Activated T-cell treated with anti-CD3 and anti-CD28 coated beads for 4 hours (primary cell): ENCODE measurements around the gene ZNF513.
A peak's percentile ranks its signal among the peaks of the same experiment; 100 is the strongest.
"Not testable (repeated sequence)": the region's sequence is repeated elsewhere in the genome, so short reads cannot be mapped to it uniquely, and the experiment has no call there.

Experiments
- DNase-seq: peaks from one replicate; pipeline ENCODE4 v3.0.0-alpha.2; 2020

ZNF513 gene, protein sequence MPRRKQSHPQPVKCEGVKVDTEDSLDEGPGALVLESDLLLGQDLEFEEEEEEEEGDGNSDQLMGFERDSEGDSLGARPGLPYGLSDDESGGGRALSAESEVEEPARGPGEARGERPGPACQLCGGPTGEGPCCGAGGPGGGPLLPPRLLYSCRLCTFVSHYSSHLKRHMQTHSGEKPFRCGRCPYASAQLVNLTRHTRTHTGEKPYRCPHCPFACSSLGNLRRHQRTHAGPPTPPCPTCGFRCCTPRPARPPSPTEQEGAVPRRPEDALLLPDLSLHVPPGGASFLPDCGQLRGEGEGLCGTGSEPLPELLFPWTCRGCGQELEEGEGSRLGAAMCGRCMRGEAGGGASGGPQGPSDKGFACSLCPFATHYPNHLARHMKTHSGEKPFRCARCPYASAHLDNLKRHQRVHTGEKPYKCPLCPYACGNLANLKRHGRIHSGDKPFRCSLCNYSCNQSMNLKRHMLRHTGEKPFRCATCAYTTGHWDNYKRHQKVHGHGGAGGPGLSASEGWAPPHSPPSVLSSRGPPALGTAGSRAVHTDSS

DNA sequence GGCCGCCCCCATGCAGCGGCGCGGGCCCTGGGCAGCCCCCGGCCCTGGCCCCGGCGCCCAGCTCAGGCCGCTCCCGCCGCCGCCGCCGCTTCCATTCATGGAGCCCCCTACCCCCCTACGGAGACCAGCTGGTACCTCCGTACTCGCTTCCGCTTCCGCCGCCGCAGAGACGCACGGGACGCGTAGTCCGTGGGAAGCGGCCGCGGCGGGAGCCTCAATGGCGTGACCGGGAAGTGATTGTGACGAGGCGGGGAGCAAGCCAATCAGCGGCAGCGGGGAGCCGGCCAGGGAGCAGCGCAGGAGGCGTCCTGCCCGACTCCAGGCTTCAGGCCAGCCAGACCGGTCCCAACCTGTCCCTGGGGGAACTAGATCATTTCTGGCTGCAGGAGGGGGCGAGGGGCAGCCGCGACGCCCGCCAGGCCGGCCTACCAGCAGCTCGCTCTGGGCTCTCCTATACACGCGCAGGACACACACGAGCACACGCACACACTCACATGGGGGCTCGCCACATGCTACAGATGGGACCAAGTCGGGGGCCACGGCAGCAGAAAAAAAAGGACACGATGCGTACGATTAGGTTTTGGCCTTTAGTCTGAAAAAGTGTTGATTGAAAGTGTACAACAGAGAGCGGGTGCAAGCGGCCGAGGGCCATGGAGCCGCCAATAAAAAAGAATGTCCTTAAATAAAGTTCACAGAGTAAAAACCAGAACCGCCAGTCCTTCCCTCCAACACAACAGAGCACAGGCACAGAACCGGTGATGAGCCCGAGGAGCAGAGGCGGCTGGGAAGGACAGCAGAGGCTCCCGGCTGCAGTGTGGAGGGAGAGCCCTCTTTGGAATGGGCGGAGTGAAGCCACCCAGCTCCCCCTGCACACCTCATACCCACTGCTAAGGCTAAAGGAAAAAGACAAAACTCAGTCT lies at the start of gene ZNF513:
TSS of gene ZNF513 (minus strand) at position 109 of the 920 bp plus-strand sequence. CDS start 208 bp downstream, outside the sequence.
- DNase-seq, result peak; percentile 73

DNA sequence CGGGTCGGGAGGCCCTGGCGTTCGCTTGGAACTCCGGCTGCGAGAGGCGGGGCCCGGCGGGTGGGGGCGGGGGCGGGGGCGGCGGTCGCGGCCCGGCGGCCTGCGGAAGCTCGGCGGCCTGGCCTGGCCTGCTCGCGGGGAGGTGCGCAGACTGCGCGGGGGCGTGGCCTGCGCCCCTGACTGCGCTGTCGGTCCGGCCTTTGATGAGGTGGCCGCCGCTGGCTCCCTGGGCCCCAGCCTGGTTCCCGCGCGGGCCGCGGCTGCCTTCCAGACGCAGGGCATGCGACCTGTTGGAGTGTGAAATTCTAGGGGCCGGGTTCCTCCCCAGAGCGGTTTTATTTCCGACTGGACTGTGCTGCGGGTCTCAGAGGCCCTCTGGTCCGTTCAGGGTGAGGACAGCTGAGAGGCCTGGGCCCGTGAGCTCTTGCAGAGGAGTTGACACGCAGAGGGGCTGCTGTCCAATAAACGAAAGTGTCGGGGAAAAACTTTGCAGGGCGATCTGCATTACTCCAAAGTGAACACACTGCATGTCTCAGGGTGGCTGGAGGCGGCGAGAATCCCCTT lies 48.5 kb upstream of the ZNF513 start:
- DNase-seq, result peak; percentile 31

DNA sequence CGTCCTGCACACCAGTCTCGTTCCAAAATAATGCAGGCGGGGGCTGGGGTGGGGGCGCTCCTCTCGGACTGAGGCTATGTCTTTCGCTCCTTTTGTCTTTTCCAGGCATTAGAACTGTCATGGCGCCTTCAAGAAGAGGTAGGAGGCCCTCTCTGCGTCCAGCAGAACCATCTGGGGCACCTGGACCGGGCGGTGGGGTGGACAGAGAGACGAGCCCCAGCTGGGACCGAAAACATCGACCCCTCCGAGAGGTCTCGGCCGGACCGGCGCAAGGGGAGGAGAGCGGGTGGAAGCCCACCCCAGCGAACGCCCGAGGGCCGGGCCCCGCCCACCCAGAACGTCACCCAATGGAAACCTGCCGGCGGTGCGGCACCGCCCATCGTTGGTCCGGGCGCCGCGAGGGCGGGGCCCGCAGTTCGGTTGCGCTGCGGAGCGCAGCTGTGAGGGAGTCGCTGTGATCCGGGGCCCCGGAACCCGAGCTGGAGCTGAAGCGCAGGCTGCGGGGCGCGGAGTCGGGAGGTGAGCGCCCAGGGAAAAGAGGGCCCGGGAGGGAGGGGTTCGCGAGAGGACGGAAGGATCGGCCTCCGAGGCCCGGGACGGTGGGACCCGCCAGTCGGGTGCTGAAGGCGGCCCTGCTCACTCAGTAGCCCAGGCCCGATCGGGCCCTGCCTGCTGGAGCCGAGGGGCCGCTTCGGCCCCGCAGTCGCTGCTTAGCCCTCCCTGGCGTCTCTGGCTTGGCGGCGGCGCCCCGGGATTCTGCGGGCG lies 47.9 kb upstream of the ZNF513 start, which contains the start of gene NRBP1:
TSS of gene NRBP1 (plus strand) at position 419 of the 765 bp plus-strand sequence. CDS start 4,643 bp downstream, outside the sequence.
- peak; percentile 87 for DNase-seq

DNA sequence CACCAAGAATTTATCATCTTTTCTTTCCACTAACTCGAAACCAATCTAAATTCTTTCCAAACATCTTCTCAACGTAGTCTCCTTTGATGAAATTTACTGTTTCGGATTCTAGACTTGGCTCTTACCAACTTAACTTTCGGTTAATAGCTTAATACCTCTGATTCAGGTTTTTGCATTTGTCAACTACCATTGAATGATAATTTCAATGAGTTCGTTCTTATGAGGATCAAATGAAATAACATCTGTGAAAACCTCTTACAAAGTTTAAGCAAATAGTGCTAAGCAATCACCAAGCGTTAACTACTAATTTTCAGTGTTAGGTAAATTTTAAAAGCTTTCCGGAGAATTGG lies 47.3 kb upstream of the ZNF513 start:
- no peak for DNase-seq

DNA sequence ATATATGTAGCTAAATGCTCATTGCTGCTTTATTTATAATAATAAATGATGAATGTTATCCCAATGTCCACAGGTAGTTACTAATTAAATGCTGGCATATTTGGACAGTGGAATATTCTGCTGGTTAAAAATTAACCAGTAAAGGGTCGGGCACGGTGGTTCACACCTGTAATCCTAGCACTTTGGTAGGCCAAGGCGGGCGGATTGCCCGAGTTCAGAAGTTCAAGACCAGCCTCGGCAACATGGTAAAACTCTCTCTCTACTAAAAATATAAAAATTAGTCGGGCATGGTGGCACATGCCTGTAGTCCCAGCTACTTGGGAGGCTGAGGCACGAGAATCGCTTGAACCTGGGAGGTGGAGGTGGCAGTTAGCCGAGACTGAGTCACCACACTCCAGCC lies 44.5 kb upstream of the ZNF513 start:
- not testable (repeated sequence) for DNase-seq

DNA sequence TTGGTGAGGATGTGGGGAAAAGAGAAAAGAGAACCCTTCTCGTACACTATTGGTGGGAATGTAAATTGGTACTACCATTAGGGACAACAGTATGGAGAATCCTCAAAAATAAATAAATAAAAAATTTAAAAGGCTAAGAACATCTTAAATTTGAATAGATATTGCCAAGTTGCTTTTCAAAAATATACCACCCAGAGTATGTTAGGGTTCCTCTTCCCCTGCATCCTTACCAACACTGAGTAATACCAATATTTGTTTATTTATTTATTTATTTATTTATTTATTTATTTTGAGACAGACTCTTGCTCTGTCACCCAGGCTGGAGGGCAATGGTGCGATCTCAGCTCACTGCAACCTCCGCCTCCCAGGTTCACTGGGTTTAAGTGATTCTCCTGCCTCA lies 42.4 kb upstream of the ZNF513 start:
- no peak for DNase-seq

DNA sequence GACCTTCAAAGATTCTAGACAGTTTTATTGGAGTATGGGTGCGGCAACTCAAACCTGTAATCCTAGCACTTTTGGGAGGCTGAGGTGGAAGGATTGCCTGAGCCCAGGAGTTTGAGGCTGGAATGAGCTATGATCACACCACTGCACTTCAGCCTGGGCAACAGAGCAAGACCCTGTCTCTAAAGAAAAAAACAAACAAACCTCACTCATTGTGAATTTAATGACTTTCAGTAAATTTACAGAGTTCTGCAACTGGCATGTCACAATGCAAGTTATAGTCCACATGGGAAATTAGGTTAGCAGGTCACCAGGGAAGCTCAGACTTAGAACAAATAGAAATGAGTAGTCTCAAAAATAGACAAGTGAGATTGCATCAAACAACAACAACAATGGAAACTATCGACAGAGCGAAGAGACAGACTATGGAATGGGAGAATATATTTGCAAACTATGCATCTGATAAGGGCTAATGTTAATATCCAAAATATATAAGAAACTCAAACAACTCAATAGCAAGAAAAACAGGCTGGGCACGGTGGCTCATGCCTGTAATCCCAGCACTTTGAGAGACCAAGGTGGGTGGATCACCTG lies 41.2 kb upstream of the ZNF513 start:
- DNase-seq, result no peak

DNA sequence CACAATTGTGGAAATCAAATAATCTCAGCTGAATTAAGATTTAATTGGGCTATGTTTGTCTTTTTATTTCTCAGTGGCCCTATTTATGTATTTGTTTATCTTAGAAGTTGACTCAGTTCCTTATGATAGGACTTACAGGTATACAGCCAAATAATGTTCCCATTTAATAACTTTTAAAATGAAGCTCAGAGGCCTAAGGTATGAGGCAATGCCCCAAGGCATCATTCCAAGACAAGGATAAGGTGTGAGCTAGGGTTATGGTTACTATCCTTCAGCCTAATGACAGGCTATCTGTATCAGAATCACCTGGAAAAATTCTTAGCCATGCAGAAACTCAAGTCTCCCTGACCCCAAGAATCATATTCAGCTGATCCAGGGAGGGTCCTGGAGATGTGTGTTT lies 40.5 kb upstream of the ZNF513 start:
- no peak for DNase-seq

DNA sequence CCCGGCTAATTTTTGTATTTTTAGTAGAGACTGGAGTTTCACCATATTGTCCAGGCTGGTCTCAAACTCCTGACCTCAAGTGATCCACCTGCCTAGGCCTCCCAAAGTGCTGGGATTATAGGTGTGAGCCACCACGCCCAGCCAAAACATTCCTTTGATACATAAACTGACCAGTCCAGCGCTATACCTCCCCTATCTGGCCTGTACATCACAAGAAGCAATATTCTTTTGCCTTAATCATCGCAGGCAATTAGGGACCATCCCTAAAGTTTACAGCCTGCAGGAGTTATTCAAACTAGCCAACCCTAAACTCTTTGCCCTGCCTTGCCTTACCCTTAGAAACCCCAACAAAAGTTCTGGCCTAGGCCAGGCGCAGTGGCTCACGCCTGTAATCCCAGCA lies 35.6 kb upstream of the ZNF513 start:
- no peak for DNase-seq

DNA sequence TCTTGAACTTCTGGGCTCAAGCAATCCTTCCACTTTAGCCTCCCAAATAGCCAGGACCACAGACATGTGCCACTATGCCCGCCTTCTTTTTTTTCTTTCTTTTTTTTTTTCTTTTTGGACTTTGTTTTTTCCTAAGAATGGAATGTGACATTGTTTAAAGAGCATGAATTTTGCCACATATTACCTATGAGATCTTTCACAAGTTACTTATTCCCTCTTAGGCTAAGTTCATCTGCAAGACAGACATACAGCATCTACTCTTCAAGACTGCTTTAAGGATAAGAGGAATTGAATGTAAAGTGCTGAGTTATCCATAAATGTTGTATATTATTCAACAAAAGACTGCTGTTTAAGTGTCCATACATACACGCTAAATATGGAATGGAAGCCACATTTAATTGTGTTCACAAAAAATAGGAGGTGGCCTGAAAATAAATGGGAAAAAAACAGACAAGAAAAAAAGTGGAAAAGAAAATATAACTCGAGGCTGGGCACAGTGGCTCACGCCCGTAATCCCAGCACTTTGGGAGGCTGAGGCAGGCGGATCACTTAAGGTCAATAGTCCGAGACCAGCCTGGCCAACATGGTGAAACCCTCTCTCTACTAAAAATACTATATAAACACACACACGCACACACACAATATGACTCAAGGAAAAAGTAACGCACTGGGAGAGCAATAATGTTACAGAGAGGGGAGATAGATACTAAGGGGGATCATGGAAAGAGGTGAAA lies 32.1 kb upstream of the ZNF513 start:
- no peak for DNase-seq

DNA sequence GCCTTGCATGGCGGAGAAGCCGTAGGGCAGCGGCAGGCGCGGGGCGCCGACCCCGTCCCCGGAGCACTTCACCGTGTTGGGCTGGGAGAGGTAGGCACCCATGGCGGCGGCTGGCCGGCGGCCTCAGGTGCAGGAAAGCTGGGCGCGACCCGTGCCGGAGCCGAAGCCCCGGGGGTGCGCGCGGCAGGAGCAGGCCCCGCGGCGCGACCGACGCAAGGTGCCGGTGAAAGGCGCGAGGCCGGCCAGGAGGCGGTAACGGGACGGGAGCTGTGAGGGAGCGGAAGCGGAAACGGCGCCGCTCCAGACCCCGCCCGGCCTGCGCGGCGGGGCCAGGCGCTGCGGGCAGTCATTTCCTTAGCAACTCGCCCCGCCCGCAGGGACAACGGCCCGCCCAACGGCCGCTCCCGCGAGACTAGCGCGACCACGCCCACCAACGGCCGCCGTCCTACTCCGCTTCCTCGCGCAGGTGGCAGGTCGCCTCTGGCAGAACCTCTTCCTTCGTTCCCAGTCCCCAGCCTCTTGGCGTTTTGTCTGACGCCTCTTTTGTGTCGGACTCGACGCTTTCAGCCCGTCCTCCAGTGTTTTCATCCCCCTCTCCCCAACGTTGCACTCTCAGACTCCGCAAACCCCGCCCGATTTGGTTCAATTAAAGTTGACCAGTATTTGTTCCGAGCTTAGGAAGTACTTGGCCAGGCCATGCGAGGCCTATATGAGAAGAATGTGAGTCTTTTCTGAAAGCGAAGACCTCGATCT lies 29.0 kb upstream of the ZNF513 start, which contains the start of gene PPM1G:
TSS of gene PPM1G (minus strand) at position 271 of the 753 bp plus-strand sequence. CDS start at position 102, 169 bp downstream.
- DNase-seq, result peak; percentile 95

DNA sequence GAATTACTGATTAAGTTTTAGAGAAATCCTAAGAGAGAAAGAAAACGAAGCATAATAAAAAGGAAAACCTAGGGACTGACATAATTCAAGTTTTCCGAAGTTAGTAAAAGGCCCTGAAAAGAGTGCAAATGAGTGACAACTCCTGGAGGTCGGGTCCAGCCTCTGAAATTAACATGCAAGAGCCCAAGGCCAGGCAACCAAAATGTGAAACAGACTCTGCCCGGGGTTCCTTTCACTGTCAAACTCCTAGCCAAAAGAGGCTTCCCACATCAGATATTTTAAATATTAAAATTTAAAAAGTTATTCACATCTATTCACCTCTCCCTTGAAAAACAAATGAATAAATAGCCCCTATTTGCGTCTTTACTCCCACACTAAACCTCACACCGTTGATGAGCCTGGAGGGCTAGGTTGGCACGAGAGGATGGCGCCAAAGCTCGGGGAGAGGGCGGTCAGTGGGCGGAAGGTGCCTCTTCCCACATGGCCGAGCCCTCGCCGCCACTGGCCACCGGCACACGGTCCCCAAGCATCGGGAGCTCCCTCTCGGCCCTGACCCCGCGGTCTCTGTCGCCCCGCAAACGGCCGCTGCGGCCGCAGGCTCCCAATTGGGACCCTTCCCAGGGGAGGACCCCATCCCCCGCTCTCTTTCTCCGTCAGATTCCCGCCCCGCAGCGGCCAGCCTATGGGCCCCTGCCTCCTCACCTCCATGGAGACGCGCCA lies 28.2 kb upstream of the ZNF513 start:
- no peak for DNase-seq

DNA sequence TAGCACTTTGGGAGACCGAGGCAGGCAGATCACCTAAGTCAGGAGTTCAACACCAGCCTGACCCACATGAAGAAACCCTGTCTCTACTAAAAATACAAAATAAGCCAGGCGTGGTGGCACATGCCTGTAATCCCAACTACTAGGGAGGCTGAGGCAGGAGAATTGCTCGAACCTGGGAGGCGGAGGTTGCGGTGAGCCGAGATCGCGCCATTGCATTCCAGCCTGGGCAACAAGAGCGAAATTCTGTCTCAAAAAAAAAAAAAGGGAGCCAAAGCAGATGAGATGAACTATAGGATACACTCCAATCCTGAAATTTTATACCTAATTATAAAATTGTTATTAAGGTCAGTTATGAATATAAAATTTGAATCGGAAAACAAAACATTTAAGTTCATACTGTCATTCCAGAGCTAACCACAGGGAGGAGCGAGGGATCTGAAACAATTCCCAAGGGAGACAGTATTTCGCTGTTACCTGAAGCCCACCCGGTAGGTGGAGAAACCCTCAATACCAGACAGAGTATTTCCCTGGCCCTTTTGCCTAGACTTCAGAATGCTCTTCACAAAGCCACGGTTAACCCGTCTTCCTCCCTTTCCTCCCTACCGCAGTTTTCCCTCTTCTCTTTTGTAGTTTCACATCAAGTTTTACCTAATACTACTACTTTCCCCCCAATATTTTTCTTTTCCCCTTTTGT lies 27.4 kb upstream of the ZNF513 start:
- DNase-seq, result no peak

DNA sequence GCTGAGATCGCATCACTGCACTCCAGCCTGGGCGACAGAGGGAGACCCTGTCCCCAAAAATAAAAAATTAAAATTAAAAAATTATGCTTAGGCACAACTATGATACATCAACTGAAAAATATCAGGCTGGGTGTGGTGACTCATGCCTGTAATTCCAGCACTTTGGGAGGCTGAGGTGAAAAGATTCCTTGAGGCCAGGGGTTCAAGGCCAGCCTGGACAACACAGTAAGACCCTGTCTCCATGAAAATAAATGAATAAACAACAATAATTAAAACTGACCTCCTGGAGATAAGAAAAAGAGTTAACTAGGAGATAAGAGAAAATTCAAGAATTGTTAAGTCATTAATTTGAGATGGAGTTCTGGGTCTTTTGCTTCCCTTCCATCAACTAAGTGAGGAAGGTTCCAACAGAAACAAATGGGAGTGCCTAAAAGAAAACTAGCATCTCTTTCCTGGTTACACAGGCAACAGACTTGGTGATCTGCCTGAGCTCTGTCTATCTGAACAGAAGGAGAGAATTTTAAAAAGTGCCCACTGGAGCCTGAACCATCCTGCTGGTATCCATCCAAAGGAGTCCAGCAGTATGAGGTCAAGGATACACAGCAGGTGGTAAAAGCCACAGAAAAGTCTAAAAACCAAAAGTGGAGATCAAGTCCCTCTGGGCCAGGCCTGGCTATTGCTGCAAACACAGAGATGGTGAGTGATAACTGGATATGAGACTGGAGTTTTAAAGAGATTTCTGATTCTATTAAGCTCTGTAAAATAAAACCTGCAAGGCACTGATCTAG lies 20.0 kb upstream of the ZNF513 start:
- no peak for DNase-seq

DNA sequence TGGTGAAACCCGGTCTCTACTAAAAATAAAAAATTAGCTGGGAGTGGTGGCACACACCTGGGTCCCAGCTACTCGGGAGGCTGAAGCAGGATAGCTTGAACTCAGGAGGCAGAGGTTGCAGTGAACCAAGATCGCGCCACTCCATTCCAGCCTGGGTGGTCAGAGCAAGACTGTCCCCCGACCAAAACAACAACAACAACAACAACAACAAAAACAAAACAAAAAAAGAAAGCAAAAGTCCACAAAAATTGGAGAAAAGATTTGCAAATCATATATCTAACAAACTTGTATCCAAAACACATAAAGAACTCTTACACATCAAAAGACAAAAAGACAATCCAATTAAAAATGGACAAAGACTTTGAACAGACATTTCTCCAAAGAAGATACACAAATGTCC lies 18.4 kb upstream of the ZNF513 start:
- no peak for DNase-seq

DNA sequence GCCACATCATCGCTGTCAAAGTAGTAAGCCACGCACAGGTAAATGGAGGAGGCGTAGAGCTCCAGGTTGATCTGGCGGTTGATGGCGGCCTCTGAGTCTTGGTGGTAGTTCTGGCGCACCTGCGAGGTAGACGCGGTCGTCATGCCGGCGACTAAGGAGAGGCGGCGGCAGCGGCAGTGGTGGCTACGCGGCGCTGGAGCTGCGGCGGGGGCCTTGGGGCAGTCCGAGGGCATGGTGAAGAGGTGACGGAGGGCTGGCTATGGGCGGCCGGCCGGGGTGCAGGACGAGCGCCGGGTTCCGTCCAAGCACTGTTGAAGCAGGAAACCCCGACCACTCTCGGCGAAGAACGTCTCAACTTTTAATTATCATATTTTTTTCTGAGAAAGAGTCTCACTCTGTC lies 12.7 kb upstream of the ZNF513 start:
- DNase-seq, result no peak

DNA sequence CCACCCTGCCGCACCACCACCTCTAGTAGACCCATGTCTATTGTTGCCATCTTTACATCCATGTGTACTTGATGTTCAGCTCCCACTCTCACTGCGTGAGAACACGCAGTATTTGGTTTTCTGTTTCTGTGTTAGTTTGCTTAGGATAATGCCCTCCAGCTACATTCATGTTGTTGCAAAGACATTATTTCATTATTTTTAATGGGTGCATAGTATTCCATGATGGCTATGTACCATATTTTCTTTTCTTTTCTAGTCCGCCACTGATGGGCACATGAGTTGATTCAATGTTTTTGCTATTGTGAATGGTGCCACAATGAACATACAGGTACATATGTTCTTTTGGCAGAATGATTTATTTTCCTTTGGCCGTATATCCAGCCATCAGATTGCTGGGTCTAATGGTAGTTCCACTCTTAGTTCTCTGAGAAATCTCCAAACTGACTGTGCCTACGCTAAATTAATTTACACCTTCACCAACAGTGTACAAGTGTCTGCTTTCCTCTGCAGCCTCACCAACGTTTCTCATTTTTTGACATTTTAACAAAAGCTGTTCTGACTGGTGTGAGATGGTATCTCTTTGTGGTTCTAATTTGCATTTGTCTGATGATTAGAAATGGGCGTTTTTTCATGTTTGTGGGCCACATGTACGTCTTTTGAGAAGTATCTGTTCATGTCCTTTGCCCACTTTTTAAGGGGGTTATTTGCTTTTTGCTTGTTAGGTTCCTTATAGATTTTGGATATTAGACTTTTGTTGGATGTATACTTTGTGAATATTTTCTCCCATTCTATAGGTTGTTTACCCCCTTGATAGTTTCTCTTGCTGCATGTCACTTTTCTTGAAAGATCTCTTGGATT lies 10.5 kb upstream of the ZNF513 start:
- DNase-seq, result no peak
